GM20431 (cell line): ENCODE measurements around the gene PPIP5K1.
"Not testable (repeated sequence)": the region's sequence is repeated elsewhere in the genome, so short reads cannot be mapped to it uniquely, and the experiment has no call there.

Experiments used
- in situ Hi-C: fragments of 300-500 bp; cut with MseI, MboI; formaldehyde crosslinking; loops from one replicate; pipeline ENCODE4 v1.15.0; 2020; ENCODE audit warnings: low sequenced_read_pairs; ENCODE audit not compliant: unreplicated experiment

PPIP5K1 gene

GRCh38 chr15:43547539-43547938 is 42.5 kb downstream of the PPIP5K1 start:
- in situ Hi-C loops: no loop called here

DNA sequence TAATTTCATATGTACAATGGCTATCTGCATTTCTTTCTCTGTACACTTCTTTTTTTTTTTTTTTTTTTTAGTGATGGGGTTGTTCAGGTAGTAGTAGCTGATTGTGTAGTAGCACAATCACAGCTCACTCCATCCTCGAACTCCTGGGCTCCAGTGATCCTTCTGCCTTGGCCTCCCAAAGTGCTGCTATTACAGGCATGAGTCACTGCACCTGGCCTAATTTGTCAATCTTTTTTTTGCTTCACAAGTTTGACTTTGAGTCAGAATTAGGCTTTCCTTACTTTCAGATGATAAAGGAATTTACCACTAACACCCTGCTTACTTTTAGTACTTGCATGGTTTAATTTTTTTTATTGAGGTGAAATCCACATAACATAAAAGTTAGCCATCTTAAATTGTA is 44.6 kb downstream of the PPIP5K1 start:
- in situ Hi-C loops: no loop called here

- in situ Hi-C loops: no loop called here
Measured at GRCh38 chr15:43544266-43544665, 45.7 kb downstream of the PPIP5K1 start.

GRCh38 chr15:43541785-43542184 is 48.2 kb downstream of the PPIP5K1 start:
- in situ Hi-C loops: no loop called here

DNA sequence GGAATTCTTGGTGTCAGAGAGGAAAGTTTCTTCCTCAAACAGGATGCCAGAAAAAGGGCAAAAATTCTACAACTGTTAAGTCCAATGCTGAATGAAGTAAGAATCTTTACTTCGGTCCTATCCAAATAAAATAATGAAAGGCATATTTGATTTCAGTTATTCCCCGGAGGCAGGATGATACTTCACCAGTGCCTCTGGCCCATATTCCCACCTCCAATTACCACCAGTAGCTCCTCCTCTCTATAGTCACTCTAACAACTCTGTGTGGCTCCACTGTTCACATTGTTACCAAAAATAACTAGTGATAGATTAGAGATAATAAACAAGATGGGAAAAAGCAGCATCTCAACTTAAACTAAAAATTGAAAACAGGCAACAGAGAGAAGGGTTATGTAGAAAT is 51.9 kb downstream of the PPIP5K1 start:
- in situ Hi-C loops: no loop called here

DNA sequence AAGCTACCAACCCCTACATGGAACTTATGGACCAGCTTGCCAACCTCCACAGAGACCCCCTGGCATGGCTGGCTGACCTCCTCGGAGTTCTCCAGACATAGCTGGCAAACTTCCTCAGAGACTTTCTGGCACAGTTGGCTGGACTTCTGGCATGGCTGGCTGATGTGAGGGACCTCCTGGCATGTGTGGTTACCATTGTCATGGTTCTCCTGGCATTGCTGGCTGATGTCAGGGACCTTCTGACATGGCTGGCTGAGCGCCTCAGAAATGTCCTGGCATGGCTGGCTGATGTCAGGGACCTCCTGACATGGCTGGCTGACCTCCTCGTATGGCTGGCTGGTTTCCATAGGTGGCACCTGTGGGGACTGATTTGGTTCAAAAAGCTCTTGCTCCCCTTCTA is 55.1 kb downstream of the PPIP5K1 start:
- in situ Hi-C loops: no loop called here

- in situ Hi-C loops: not testable (repeated sequence)
Measured at GRCh38 chr15:43532826-43533225, 57.2 kb downstream of the PPIP5K1 start.

- in situ Hi-C loops: no loop called here
Measured at GRCh38 chr15:43531018-43531670, 58.9 kb downstream of the PPIP5K1 start.

DNA sequence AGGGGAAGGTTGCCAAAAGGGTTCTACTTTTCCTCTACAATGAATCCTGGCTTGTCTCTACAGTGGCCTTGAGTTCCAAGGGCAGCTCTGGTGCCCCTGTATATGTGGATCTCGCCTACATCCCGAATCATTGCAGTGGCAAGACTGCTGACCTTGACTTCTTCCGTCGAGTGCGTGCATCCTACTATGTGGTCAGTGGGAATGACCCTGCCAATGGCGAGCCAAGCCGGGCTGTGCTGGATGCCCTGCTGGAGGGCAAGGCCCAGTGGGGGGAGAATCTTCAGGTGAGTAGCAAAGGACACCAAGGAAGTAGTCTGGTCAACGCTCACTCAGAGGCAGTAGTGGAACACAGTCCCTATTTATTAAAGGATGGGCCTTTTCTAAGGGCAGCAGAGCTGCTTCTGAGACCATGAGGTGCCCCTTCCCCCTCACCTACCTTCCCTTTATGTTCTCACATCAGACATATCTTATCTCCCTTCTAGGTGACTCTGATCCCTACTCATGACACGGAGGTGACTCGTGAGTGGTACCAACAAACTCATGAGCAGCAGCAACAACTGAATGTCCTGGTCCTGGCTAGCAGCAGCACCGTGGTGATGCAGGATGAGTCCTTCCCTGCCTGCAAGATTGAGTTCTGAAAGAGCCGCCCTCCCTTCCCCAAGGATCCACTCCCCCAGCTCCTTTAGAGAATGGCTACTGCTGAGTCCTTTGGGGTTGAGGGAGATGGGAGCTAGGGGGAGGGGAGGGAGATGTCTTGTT is 60.2 kb downstream of the PPIP5K1 start:
- in situ Hi-C loops: no loop called here

- in situ Hi-C loops: no loop called here
Measured at GRCh38 chr15:43529141-43529540, 60.9 kb downstream of the PPIP5K1 start.

GRCh38 chr15:43528542-43529007 is 61.4 kb downstream of the PPIP5K1 start:
- in situ Hi-C loops: no loop called here

DNA sequence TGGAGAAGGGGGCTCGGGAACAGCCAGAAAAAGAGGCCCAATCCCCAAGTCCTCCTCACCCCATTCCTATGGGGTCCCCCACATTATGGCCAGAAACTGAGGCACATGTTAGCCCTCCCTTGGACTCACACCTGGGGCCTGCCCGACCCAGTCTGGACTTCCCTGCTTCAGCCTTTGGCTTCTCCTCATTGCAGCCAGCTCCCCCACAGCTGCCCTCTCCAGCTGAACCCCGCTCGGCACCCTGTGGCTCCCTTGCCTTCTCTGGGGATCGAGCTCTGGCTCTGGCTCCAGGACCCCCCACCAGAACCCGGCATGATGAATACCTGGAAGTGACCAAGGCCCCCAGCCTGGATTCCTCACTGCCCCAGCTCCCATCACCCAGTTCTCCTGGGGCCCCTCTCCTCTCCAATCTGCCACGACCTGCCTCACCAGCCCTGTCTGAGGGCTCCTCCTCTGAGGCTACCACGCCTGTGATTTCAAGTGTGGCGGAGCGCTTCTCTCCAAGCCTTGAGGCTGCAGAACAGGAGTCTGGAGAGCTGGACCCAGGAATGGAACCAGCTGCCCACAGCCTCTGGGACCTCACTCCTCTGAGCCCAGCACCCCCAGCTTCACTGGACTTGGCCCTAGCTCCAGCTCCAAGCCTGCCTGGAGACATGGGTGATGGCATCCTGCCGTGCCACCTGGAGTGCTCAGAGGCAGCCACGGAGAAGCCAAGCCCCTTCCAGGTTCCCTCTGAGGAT is 62.0 kb downstream of the PPIP5K1 start:
- in situ Hi-C loops: no loop called here

GRCh38 chr15:43527016-43527801 is 62.8 kb downstream of the PPIP5K1 start:
- in situ Hi-C loops: no loop called here

GRCh38 chr15:43526261-43526930 is 63.6 kb downstream of the PPIP5K1 start:
- in situ Hi-C loops: no loop called here

GRCh38 chr15:43525131-43525530 is 64.9 kb downstream of the PPIP5K1 start:
- in situ Hi-C loops: no loop called here

DNA sequence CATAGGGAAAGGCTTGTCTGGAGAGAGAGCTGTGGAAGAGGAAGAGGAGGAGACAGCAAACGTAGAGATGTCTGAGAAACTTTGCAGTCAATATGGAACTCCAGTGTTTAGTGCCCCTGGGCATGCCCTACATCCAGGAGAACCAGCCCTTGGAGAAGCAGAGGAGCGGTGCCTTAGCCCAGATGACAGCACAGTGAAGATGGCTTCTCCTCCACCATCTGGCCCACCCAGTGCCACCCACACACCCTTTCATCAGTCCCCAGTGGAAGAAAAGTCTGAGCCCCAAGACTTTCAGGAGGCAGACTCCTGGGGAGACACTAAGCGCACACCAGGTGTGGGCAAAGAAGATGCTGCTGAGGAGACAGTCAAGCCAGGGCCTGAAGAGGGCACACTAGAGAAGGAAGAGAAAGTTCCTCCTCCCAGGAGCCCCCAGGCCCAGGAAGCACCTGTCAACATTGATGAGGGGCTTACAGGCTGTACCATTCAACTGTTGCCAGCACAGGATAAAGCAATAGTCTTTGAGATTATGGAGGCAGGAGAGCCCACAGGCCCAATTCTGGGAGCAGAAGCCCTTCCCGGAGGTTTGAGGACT is 65.7 kb downstream of the PPIP5K1 start:
- in situ Hi-C loops: no loop called here

DNA sequence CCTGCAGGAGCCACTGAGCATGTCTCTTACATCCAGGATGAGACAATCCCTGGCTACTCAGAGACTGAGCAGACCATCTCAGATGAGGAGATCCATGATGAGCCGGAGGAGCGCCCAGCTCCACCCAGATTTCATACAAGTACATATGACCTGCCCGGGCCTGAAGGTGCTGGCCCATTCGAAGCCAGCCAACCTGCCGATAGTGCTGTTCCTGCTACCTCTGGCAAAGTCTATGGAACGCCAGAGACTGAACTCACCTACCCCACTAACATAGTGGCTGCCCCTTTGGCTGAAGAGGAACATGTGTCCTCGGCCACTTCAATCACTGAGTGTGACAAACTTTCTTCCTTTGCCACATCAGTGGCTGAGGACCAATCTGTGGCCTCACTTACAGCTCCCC is 66.4 kb downstream of the PPIP5K1 start:
- in situ Hi-C loops: no loop called here

GRCh38 chr15:43522247-43522646 is 67.8 kb downstream of the PPIP5K1 start:
- in situ Hi-C loops: no loop called here

- in situ Hi-C loops: no loop called here
Measured at GRCh38 chr15:43521419-43521818, 68.6 kb downstream of the PPIP5K1 start.
